Body of pancreas (tissue), 4 donors: ENCODE measurements around the gene DOP1B. TPM values are rescaled to one million over a fixed set of nuclear protein-coding genes. Genes with fewer than 3 reads are reported as not detected.

Experiments used
- ATAC-seq: fragments of 150-250 bp; one replicate; pipeline ENCODE4 v1.9.1; 2016
- DNase-seq, 4 donors: peaks; one replicate each; pipeline ENCODE4 v3.0.0-alpha.2; 2019
- H3K27ac ChIP-seq, 4 donors: fragments of 200-600 bp; sonication (generic); 1 replicate in 3 of 4; 2 replicates in 1 of 4; pipeline versions ENCODE4 v1.5.1 to v1.6.1; 2016 to 2019; ENCODE audit warnings: mild to moderate bottlenecking in 1 of 4, mixed read lengths in 1 of 4, moderate library complexity in 1 of 4
- H3K27me3 ChIP-seq, 2 donors: fragments of 200-600 bp; sonication (generic); one replicate each; pipeline ENCODE4 v1.6.0; 2016; ENCODE audit warnings: mild to moderate bottlenecking in 1 of 2
- H3K36me3 ChIP-seq, 2 donors: fragments of 200-600 bp; sonication (generic); replicated peaks in 1 of 2; 2 replicates each; pipeline ENCODE4 v1.5.1; 2016; ENCODE audit warnings: low read depth in 2 of 2; ENCODE audit not compliant: insufficient read depth in 1 of 2
- H3K4me1 ChIP-seq: fragments of 200-600 bp; sonication (generic); one replicate; pipeline ENCODE4 v1.6.0; 2016
- H3K4me3 ChIP-seq, 2 donors: fragments of 200-600 bp; sonication (generic); 1 replicate in 1 of 2; 2 replicates in 1 of 2; pipeline ENCODE4 v1.5.1; 2016 to 2019
- H3K9me3 ChIP-seq, 3 donors: fragments of 200-600 bp; sonication (generic); 1 replicate in 2 of 3; 2 replicates in 1 of 3; pipeline ENCODE4 v1.5.1; 2016
- POLR2A ChIP-seq, 3 donors: fragments of 450-650 bp; IDR thresholded peaks; one replicate each; pipeline ENCODE4 v1.6.1; 2016; ENCODE audit warnings: antibody characterized with exemption in 3 of 3, mild to moderate bottlenecking in 2 of 3
- WGBS, 2 donors: methylation state at CpG; one replicate each; pipeline ENCODE4 v1.1.5; 2017; 5-methylcytosine and 5-hydroxymethylcytosine counted together
- intact Hi-C: fragments of 100-400 bp; cut with DNase I; formaldehyde crosslinking; loops from one replicate; pipeline ENCODE4 v1.15.1; 2023
- total RNA-seq, 2 donors: library from RNA; depleted of rRNA; stranded (reverse); fragments of >200 nt; gene quantifications; one replicate each; pipeline ENCODE4 v1.1.0, GENCODE V29; 2016
- TF ChIP-seq, protein P1 (sequence below), 7 experiments: fragments of 450-650 bp in 4 of 7; fragments of 200-600 bp in 3 of 7; sonication (generic) in 3 of 7; IDR thresholded peaks; one replicate each; pipeline ENCODE4 v1.5.1; 2016 to 2019; ENCODE audit warnings: antibody characterized with exemption in 7 of 7

The DOP1B gene
- total RNA-seq, 2 donors from 2014 or later: 4.6 to 15.3 TPM

DNA sequence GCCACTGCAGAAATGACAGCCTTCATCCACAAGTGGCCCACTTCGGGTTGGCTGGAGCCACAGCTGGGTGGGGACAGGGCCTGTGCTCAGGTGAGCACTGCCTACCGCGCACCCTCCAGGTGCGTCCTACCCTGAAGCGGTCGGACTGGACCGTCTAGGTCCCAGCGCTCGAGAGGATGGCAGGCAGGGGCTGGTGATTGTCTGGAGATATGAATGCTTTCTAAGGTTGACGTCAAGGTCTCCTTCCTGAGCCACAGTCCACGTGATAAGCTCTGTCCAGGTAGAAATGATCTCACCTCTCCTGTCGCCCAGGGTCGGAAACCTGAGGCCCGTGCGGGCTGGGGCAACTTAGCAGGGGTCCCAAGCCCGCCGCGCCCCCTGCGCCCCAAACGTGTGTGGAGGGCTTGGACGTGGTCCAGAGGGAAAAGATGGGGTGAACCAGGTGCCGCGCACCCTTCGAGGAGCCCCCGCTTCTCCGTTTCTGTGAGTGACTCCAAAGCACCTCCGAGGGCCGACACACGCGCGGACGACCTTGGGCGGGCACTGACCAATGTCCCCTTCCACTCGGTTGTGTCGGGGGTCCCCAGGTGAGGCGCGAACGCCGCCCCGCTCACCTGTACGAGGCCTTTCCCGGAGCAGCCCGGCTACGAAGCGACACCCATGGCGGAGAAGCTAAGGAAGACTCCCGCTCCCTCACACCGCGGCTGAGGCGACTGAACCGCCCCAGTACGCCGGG, 853 bp upstream of the DOP1B start:
- intact Hi-C loops: no loop called here
- DNase-seq: peak; percentile 71 to 81 (median 78)
- Histone ChIP-seq H3K27ac (peak overlapping the region; percentile 79 to 92 (median 88)), H3K4me1 (peaks cover 13% of the 10 kb centered on the region), H3K27me3 (no peaks in the 10 kb centered on the region), H3K4me3 (peak overlapping the region; percentile 17 to 48), H3K9me3 (no peaks in the 10 kb centered on the region), H3K36me3 (no peaks in the 10 kb centered on the region)
- peak; percentile 95 to 99 (median 99) for TF ChIP-seq POLR2A (IDR thresholded peaks at IDR 0.05)
- TF ChIP-seq, protein P1, sequence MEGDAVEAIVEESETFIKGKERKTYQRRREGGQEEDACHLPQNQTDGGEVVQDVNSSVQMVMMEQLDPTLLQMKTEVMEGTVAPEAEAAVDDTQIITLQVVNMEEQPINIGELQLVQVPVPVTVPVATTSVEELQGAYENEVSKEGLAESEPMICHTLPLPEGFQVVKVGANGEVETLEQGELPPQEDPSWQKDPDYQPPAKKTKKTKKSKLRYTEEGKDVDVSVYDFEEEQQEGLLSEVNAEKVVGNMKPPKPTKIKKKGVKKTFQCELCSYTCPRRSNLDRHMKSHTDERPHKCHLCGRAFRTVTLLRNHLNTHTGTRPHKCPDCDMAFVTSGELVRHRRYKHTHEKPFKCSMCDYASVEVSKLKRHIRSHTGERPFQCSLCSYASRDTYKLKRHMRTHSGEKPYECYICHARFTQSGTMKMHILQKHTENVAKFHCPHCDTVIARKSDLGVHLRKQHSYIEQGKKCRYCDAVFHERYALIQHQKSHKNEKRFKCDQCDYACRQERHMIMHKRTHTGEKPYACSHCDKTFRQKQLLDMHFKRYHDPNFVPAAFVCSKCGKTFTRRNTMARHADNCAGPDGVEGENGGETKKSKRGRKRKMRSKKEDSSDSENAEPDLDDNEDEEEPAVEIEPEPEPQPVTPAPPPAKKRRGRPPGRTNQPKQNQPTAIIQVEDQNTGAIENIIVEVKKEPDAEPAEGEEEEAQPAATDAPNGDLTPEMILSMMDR (IDR thresholded peaks at IDR 0.05): no peak
- 0 to 4% methylated on average over 8 to 53 of the region's 53 CpGs for WGBS, 2 donors
- peak; percentile 49 for ATAC-seq

DNA sequence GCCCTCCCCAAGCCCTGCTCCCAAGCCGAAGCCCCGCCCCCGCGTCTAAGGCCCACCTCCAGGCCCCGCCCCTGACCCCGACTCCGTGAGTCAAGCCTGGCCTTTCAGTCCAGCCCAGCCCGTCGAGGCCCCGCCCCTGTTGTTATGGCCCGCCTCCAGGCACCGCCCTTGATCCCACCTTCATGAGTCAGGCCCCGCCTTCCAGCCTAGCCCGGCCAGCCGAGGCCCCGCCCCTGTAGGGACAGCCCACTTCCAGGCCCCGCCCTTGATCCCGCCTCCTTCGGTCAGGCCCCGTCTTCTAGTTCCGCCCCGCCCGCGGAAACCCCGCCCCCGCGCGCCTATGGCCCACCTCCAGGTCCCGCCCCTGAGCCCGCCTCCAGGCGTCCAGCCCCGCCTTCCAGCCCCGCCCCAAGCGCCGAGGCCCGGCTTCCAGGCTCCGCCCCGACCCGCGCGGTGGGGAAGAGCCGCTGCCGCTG, 247 bp upstream of the DOP1B start:
- H3K4me3 ChIP-seq: peak overlapping the region; percentile 83 to 96
- ATAC-seq (peak; percentile 89), DNase-seq (peak; percentile 99 to 100 (median 100))
- H3K4me1 ChIP-seq: peaks cover 13% of the 10 kb centered on the region
- H3K36me3 ChIP-seq: no peaks in the 10 kb centered on the region
- TF ChIP-seq POLR2A (IDR thresholded peaks at IDR 0.05): no peak
- TF ChIP-seq, protein P1 (IDR thresholded peaks at IDR 0.05): no peak
- intact Hi-C loops: no loop called here
- no peaks in the 10 kb centered on the region for H3K9me3 ChIP-seq
- H3K27ac ChIP-seq: peak overlapping the region; percentile 81 to 92 (median 90)
- H3K27me3 ChIP-seq: no peaks in the 10 kb centered on the region
- 1 to 7% methylated on average over 6 to 41 of the region's 43 CpGs for WGBS, 2 donors

DNA sequence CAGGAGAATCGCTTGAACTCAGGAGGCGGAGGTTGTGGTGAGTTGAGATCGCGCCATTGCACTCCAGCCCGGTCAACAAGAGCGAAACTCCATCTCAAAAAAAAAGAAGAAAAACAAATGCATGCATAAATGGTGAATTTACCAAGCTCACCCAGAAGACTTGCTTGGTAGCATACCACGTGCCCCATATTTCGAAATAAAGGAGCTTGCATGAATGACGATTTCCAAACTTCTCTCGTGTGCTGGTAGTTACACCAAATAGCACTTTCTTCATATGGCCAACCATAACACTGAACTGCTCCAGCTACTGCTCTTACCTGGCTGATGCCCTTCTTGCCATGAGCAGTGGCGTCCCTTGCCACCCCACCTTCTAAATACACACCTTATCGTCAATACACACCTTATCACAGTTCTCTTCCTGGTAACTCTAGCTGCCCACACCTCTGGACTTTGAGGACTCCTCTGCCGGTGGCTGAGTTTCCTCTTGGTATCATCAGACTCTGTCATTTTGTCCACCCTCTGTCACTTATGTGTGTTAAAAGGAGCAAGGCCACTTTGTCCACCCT, 2.8 kb downstream of the DOP1B start:
- H3K27me3 ChIP-seq: no peaks in the 10 kb centered on the region
- no peak for DNase-seq
- H3K4me1 ChIP-seq: peaks cover 22% of the 10 kb centered on the region
- H3K9me3 ChIP-seq: no peaks in the 10 kb centered on the region
- no peak overlapping the region for H3K27ac ChIP-seq
- whole genome bisulfite sequencing, 2 donors: 71 to 76% methylated on average over 13 of the region's 13 CpGs
- no peak for ATAC-seq
- H3K36me3 ChIP-seq: no peaks in the 10 kb centered on the region
- no peak overlapping the region for H3K4me3 ChIP-seq
- TF ChIP-seq, protein P1 (IDR thresholded peaks at IDR 0.05): no peak
- no peak for TF ChIP-seq POLR2A (IDR thresholded peaks at IDR 0.05)
- intact Hi-C loops: no loop called here

DNA sequence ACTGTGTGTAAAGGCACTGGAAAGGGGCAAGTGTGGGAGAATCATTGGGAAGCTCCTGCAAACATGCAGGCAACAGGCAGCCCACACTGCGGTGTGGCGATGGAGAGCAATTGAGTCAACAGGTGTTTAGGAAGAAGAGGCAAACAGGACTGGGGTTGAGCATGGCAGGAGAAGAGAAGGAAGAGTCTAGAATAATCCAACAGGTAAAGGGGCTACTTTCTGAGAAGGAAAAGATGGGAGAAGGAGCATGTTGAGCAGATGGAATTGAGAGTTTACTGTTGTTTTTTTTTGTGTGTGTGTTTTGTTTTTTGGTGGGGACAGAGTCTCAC, 4.2 kb downstream of the DOP1B start:
- no peak for TF ChIP-seq POLR2A (IDR thresholded peaks at IDR 0.05)
- TF ChIP-seq, protein P1 (IDR thresholded peaks at IDR 0.05): no peak
- DNase-seq: no peak
- intact Hi-C loops: no loop called here
- Histone ChIP-seq H3K36me3 (no peaks in the 10 kb centered on the region), H3K4me3 (no peak overlapping the region), H3K27me3 (no peaks in the 10 kb centered on the region), H3K27ac (no peak overlapping the region), H3K9me3 (no peaks in the 10 kb centered on the region), H3K4me1 (peaks cover 17% of the 10 kb centered on the region)
- no peak for ATAC-seq
- WGBS, 2 donors: 92 to 98% methylated on average over 2 of the region's 2 CpGs
